Measurements from ENCODE around the gene NXPE3.

DNA sequence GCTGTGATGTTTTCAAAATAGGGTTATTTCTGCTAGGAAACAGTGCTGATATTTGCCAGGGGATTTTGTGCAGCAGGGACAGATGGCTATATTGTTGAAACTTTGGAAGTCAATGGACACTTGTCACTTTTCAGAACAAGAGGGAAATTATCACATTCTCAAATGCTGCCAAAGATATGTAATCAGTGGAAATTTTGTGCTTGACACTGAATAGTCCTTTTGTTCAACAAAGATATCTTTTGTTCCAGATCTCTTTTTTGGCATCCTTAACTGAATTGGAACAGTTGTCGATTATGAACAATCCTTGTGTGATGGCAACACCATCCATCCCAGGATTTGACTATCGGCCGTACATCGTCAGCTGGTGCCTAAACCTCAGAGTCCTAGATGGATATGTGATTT is 46.8 kb upstream of the NXPE3 start:
- TF ChIP-seq, protein P1, sequence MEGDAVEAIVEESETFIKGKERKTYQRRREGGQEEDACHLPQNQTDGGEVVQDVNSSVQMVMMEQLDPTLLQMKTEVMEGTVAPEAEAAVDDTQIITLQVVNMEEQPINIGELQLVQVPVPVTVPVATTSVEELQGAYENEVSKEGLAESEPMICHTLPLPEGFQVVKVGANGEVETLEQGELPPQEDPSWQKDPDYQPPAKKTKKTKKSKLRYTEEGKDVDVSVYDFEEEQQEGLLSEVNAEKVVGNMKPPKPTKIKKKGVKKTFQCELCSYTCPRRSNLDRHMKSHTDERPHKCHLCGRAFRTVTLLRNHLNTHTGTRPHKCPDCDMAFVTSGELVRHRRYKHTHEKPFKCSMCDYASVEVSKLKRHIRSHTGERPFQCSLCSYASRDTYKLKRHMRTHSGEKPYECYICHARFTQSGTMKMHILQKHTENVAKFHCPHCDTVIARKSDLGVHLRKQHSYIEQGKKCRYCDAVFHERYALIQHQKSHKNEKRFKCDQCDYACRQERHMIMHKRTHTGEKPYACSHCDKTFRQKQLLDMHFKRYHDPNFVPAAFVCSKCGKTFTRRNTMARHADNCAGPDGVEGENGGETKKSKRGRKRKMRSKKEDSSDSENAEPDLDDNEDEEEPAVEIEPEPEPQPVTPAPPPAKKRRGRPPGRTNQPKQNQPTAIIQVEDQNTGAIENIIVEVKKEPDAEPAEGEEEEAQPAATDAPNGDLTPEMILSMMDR (IDR thresholded peaks at IDR 0.05), result no peak
- no peak for TF ChIP-seq POLR2A (IDR thresholded peaks at IDR 0.05)
